Endothelial cell of umbilical vein (primary cell): ENCODE measurements around the gene COTL1. TPM values are rescaled to one million over a fixed set of nuclear protein-coding genes. Genes with fewer than 3 reads are reported as not detected.

ENCODE experiments used
- BruUV-seq: library from RNA; stranded (reverse); fragments of 400-500 nt; replicated peaks from 2 replicates; lab custom pipeline; 2021; lab: Mats Ljungman, UMichigan
- CTCF ChIA-PET: fragments of 300-600, 350-600 bp; sonication (Branson Sonifier 250); formaldehyde crosslinking; loops from one replicate; lab custom pipeline; 2021; ENCODE audit warnings: antibody characterized with exemption, inconsistent platforms; lab: Charles Lee
- POLR2A ChIA-PET: fragments of 300-600, 350-600 bp; sonication (Branson Sonifier 250); formaldehyde crosslinking; loops from one replicate; lab custom pipeline; 2021; ENCODE audit warnings: antibody characterized with exemption, inconsistent platforms; lab: Charles Lee
- DNase-seq: peaks from one replicate; pipeline ENCODE4 v3.0.0-alpha.2; 2011; ENCODE audit warnings: low read depth, low spot score
- FAIRE-seq: peaks from 2 replicates; lab custom pipeline; 2011; peaks lifted over from hg19 to GRCh38; lab: Jason Lieb, UNC
- H2AFZ ChIP-seq: 2 replicates; pipeline ENCODE4 v1.6.0; 2012; ENCODE audit warnings: low read depth, low read length, control low read depth, inconsistent platforms
- H3K27ac ChIP-seq: 2 replicates; pipeline ENCODE4 v1.5.1; 2011; ENCODE audit warnings: low read depth, mild to moderate bottlenecking, control low read depth, low read length, moderate library complexity; ENCODE audit not compliant: insufficient read depth
- H3K27me3 ChIP-seq, 2 experiments: 2 replicates each; pipeline versions ENCODE4 v1.6.0 to v1.6.1; 2011; ENCODE audit warnings: low read length in 2 of 2, mixed read lengths in 1 of 2; ENCODE audit not compliant: control insufficient read depth in 2 of 2, insufficient read depth in 2 of 2
- H3K36me3 ChIP-seq, 2 experiments: 2 replicates in 1 of 2; 3 replicates in 1 of 2; pipeline ENCODE4 v1.5.1; 2011; ENCODE audit warnings: low read length in 2 of 2, mild to moderate bottlenecking in 1 of 2, moderate library complexity in 1 of 2; ENCODE audit not compliant: control insufficient read depth in 2 of 2, insufficient read depth in 2 of 2; ENCODE audit errors: extremely low read depth in 1 of 2
- H3K4me1 ChIP-seq: 3 replicates; pipeline ENCODE4 v1.5.1; 2011; ENCODE audit warnings: mild to moderate bottlenecking, low read length; ENCODE audit not compliant: control insufficient read depth, insufficient read depth; ENCODE audit errors: extremely low read depth
- H3K4me2 ChIP-seq: 2 replicates; pipeline ENCODE4 v1.6.1; 2011; ENCODE audit warnings: low read length, control low read depth, mixed read lengths; ENCODE audit not compliant: insufficient read depth
- H3K4me3 ChIP-seq, 3 experiments: fragments of 200-600 bp in 1 of 3; sonication (generic), shearing (Covaris generic) in 1 of 3; replicated peaks in 1 of 3; 2 replicates each; pipeline ENCODE4 v1.5.1; 2011 to 2016; ENCODE audit warnings: control low read depth in 3 of 3, low read length in 3 of 3, mild to moderate bottlenecking in 2 of 3, inconsistent platforms in 1 of 3, low read depth in 1 of 3, moderate library complexity in 1 of 3; ENCODE audit not compliant: insufficient read depth in 1 of 3
- H3K79me2 ChIP-seq: 2 replicates; pipeline ENCODE4 v1.6.0; 2012; ENCODE audit warnings: low read length, inconsistent platforms; ENCODE audit not compliant: control insufficient read depth, insufficient read depth
- H3K9ac ChIP-seq: replicated peaks from 2 replicates; pipeline ENCODE3; 2011; ENCODE audit warnings: low read length, control low read depth; ENCODE audit not compliant: insufficient read depth; ENCODE audit errors: extremely low read depth
- H3K9me1 ChIP-seq: replicated peaks from 3 replicates; pipeline ENCODE4 v1.6.0; 2011; ENCODE audit warnings: mild to moderate bottlenecking, low read length; ENCODE audit not compliant: control insufficient read depth, insufficient read depth; ENCODE audit errors: extremely low read depth
- H3K9me3 ChIP-seq: replicated peaks from 2 replicates; pipeline ENCODE4 v1.5.1; 2012; ENCODE audit warnings: low read length, inconsistent platforms; ENCODE audit not compliant: control insufficient read depth, insufficient read depth
- H4K20me1 ChIP-seq: replicated peaks from 2 replicates; pipeline ENCODE3; 2011; ENCODE audit warnings: mild to moderate bottlenecking, low read length; ENCODE audit not compliant: control insufficient read depth, insufficient read depth; ENCODE audit errors: extremely low read depth
- EZH2 ChIP-seq: IDR thresholded peaks from 2 replicates; pipeline ENCODE4 v1.6.1; 2012; ENCODE audit warnings: borderline replicate concordance, low read depth, mild to moderate bottlenecking, moderate library complexity, low read length, inconsistent platforms; ENCODE audit not compliant: severe bottlenecking
- FOS ChIP-seq: IDR thresholded peaks from 2 replicates; pipeline ENCODE4 v1.6.1; 2011; ENCODE audit warnings: mild to moderate bottlenecking, low read length, moderate library complexity, borderline replicate concordance; ENCODE audit not compliant: insufficient read depth
- GATA2 ChIP-seq: IDR thresholded peaks from 2 replicates; pipeline ENCODE4 v1.7.0; 2011; ENCODE audit warnings: low read depth, mild to moderate bottlenecking, moderate library complexity, mixed read lengths, low read length; ENCODE audit not compliant: insufficient read length, insufficient read depth
- JUN ChIP-seq: IDR thresholded peaks from 2 replicates; pipeline ENCODE4 v1.6.1; 2011; ENCODE audit warnings: borderline replicate concordance, low read depth; ENCODE audit not compliant: insufficient read length, insufficient read depth
- MYC ChIP-seq: IDR thresholded peaks from one replicate; pipeline ENCODE4 v1.6.1; 2011; ENCODE audit warnings: mild to moderate bottlenecking, low read depth, low read length
- POLR2A ChIP-seq: IDR thresholded peaks from 2 replicates; pipeline ENCODE4 v1.6.1; 2012; ENCODE audit warnings: low read depth, mild to moderate bottlenecking, control low read depth, low read length
- POLR2AphosphoS5 ChIP-seq: IDR thresholded peaks from 2 replicates; pipeline ENCODE4 v1.6.1; 2012; ENCODE audit warnings: low read depth, mild to moderate bottlenecking, control low read depth, low read length, moderate library complexity; ENCODE audit not compliant: insufficient read depth
- dilution Hi-C: fragments of 300-500 bp; cut with MboI; formaldehyde crosslinking; loops from one replicate; pipeline ENCODE4 v1.15.0; 2019; ENCODE audit warnings: low sequenced_read_pairs; ENCODE audit not compliant: extremely low pct_ligation_motif_present
- intact Hi-C: fragments of 100-400 bp; cut with micrococcal nuclease; formaldehyde crosslinking; loops from one replicate; pipeline ENCODE4 v1.10.0; 2022
- polyA plus RNA-seq, 4 experiments: library from polyadenylated mRNA; depleted of rRNA in 3 of 4; stranded (reverse) in 3 of 4; unstranded in 1 of 4; fragments of >200 nt; gene quantifications; 2 replicates each; pipeline versions ENCODE4 v1.2.1 to v1.2.3, GENCODE V29; 2011 to 2012; ENCODE audit warnings: missing spikeins in 1 of 4
- total RNA-seq: library from RNA; stranded (reverse); gene quantifications from 2 replicates; pipeline ENCODE4 v1.2.3, GENCODE V29; 2021
- TF ChIP-seq, protein P1 (sequence below): IDR thresholded peaks from 2 replicates; pipeline ENCODE4 v1.6.1; 2011; ENCODE audit not compliant: insufficient read depth, insufficient read length
- TF ChIP-seq, protein P2 (sequence below), 2 donors: IDR thresholded peaks; 1 replicate in 1 of 2; 2 replicates in 1 of 2; pipeline ENCODE4 v1.5.1; 2011; ENCODE audit warnings: low read length in 2 of 2, mild to moderate bottlenecking in 2 of 2, moderate library complexity in 2 of 2, control low read depth in 1 of 2, inconsistent platforms in 1 of 2, low read depth in 1 of 2; ENCODE audit not compliant: insufficient read depth in 1 of 2; ENCODE audit errors: extremely low read depth in 1 of 2

Gene COTL1
- total and polyA plus RNA-seq, 2 donors (not counting 3 experiments of a cell fraction or from before 2014, with no cell fraction given), result 90.0 to 200 TPM

DNA sequence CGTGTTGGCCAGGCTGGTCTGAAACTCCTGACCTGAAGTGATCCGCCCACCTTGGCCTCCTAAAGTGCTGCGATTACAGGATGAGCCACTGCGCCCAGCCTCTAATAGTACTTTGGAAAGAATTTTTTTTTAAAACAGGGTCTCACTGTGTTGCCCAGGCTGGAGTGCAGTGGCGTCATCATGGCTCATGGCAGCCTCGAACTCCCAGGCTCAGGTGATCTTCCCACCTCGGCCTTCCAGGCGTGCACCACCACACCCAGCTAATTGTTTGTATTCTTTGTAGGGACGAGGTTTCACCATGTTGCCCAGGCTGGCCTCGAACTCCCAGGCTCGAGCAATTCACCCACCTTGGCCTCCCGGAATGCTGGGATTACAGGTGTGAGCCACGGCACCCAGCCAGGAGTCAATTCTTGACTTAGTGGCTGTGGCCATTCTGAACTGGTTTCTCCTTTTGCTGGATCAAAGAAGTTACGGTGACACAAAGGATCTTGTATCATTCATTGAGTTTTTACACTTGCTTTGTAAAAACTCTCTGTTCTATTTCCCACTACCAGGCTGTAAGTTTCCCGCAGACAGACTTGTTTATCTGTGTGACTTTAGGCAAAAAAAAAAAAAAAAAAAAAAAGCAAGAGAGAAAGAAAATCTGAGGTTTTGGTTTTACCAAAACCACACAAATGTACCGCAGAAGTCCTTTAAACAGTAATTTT is 12.7 kb upstream of the COTL1 start:
- H3K9me1 ChIP-seq, result no peaks in the 10 kb centered on the region
- dilution Hi-C loops (no loop called here), intact Hi-C loops (no loop called here)
- no peaks in the 10 kb centered on the region for H3K79me2 ChIP-seq
- no peak for FAIRE-seq
- no peak overlapping the region for H3K9ac ChIP-seq
- no peaks in the 10 kb centered on the region for H3K4me1 ChIP-seq
- peaks cover 0 to 4% of the 10 kb centered on the region in 2 experiments for H3K27me3 ChIP-seq
- H3K4me2 ChIP-seq, result no peak overlapping the region
- H4K20me1 ChIP-seq, result no peaks in the 10 kb centered on the region
- H3K36me3 ChIP-seq, result no peaks in the 10 kb centered on the region
- POLR2A ChIA-PET, result interaction anchor here (0.6 kb wide), 1 partner anchor 39 kb away, joined by 3 read pairs; no protein-coding TSS in a partner anchor
- no peak overlapping the region for H3K4me3 ChIP-seq
- CTCF ChIA-PET, result interaction anchor here (1.0 to 1.3 kb wide), 3 partner anchors 8 to 95 kb away, joined by 3 to 6 read pairs (median 4); no protein-coding TSS in a partner anchor
- no peak for DNase-seq
- H3K9me3 ChIP-seq, result no peaks in the 10 kb centered on the region
- TF ChIP-seq, protein P1, sequence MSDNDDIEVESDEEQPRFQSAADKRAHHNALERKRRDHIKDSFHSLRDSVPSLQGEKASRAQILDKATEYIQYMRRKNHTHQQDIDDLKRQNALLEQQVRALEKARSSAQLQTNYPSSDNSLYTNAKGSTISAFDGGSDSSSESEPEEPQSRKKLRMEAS, result no peak
- TF ChIP-seq JUN (no peak), POLR2AphosphoS5 (no peak), FOS (no peak), POLR2A (no peak), EZH2 (no peak), GATA2 (no peak), MYC (no peak)
- TF ChIP-seq, protein P2, sequence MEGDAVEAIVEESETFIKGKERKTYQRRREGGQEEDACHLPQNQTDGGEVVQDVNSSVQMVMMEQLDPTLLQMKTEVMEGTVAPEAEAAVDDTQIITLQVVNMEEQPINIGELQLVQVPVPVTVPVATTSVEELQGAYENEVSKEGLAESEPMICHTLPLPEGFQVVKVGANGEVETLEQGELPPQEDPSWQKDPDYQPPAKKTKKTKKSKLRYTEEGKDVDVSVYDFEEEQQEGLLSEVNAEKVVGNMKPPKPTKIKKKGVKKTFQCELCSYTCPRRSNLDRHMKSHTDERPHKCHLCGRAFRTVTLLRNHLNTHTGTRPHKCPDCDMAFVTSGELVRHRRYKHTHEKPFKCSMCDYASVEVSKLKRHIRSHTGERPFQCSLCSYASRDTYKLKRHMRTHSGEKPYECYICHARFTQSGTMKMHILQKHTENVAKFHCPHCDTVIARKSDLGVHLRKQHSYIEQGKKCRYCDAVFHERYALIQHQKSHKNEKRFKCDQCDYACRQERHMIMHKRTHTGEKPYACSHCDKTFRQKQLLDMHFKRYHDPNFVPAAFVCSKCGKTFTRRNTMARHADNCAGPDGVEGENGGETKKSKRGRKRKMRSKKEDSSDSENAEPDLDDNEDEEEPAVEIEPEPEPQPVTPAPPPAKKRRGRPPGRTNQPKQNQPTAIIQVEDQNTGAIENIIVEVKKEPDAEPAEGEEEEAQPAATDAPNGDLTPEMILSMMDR (IDR thresholded peaks at IDR 0.05; ENCODE audit: extremely low read depth in 1 of 2, insufficient read depth in 1 of 2, low read depth in 1 of 2, low read length in 2 of 2), result no peak
- no peak overlapping the region for H3K27ac ChIP-seq
- no peak overlapping the region for H2AFZ ChIP-seq
- BruUV-seq, result no TSS peak
